ENCODE data around the gene CAMK1D. TPM values are rescaled to one million over a fixed set of nuclear protein-coding genes. Genes with fewer than 3 reads are reported as not detected.

The CAMK1D gene
- polyA plus RNA-seq, 1 donor (not counting 4 experiments of a cell fraction or from before 2014, with no cell fraction given), result 0.76 TPM

DNA sequence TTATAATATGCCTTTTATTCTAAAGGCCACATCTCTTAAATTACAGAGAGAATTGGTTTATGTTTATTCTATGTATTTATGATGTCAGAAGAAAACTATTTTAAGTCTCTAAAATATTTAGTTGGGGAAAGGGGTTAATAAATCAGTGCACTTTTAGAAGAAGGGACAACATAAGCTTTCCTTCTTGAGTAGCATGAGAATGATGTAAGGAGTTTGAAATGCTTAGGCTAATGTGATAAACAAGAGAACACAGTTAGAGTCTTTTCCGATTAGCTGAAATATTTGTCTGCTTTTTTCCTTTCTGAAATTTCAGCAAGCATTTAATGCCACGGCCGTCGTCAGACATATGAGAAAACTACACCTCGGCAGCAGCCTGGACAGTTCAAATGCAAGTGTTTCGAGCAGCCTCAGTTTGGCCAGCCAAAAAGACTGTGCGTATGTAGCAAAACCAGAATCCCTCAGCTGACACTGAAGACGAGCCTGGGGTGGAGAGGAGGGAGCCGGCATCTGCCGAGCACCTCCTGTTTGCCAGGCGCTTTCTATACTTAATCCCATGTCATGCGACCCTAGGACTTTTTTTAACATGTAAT is 476.0 kb downstream of the CAMK1D start:
- no peak for FAIRE-seq
- Histone ChIP-seq H3K9ac (ENCODE audit: control insufficient read depth, extremely low read depth, insufficient read depth, low read length) (no peak overlapping the region), H3K27me3 (ENCODE audit: control insufficient read depth, extremely low read depth, insufficient read depth, low read length) (no peaks in the 10 kb centered on the region), H3K36me3 (ENCODE audit: control insufficient read depth in 2 of 2, extremely low read depth in 1 of 2, insufficient read depth in 2 of 2, low read length in 2 of 2) (no peaks in the 10 kb centered on the region), H3K27ac (ENCODE audit: control insufficient read depth, insufficient read depth, low read length) (no peak overlapping the region), H3K79me2 (ENCODE audit: control insufficient read depth, insufficient read depth, low read length) (no peaks in the 10 kb centered on the region), H3K9me3 (ENCODE audit: control insufficient read depth, low read depth, low read length) (no peaks in the 10 kb centered on the region), H3K4me2 (ENCODE audit: control insufficient read depth, extremely low read depth, insufficient read depth, low read depth, low read length) (no peak overlapping the region), H4K20me1 (ENCODE audit: control insufficient read depth, extremely low read depth, insufficient read depth, low read length) (no peaks in the 10 kb centered on the region), H3K4me3 (ENCODE audit: control insufficient read depth in 2 of 3, extremely low read depth in 1 of 3, insufficient read depth in 2 of 3, low read depth in 1 of 3, low read length in 3 of 3) (no peak overlapping the region), H3K9me1 (ENCODE audit: control insufficient read depth, extremely low read depth, insufficient read depth, low read length) (no peaks in the 10 kb centered on the region), H2AFZ (ENCODE audit: control insufficient read depth, low read length) (no peak overlapping the region), H3K4me1 (ENCODE audit: control insufficient read depth, extremely low read depth, insufficient read depth, low read length) (peaks cover 2% of the 10 kb centered on the region)
- dilution Hi-C loops (cut with MboI; ENCODE audit: extremely low pct_ligation_motif_present, low sequenced_read_pairs), result no loop called here
- no peak for TF ChIP-seq EZH2 (IDR thresholded peaks at IDR 0.05; ENCODE audit: low read length)
- DNase-seq (ENCODE audit: low read depth, low spot score), result no peak

DNA sequence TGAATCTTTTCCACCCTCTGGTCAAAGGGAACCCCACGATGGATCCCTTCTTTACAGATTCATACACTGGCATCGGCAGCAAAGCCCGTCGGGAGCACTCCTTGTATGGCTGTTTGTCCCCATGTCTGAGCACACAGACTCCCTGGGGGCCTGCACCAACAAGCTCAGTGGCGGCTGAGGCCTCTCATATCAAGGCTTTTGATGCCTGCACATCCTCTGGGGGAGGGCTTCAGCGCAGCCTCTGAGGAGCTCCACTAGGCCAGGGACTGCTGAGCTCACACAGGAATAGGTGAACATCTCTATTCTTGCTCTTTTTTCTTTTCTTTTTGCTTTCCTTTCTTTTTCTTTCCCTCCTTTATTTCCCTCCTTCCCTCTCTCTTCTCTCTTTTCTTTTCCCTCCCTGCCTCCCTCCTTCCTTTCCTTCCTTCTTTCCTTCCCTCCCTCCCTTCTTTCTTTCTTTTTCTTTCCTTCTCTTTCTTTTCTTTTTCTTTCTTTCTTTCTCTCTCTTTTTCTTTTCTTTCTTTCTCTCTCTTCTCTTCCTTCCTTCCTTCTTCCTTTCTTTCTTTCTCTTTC is 477.5 kb downstream of the CAMK1D start:
- no peaks in the 10 kb centered on the region for H3K79me2 ChIP-seq (ENCODE audit: control insufficient read depth, insufficient read depth, low read length)
- no peak overlapping the region for H3K27ac ChIP-seq (ENCODE audit: control insufficient read depth, insufficient read depth, low read length)
- TF ChIP-seq, protein P1, sequence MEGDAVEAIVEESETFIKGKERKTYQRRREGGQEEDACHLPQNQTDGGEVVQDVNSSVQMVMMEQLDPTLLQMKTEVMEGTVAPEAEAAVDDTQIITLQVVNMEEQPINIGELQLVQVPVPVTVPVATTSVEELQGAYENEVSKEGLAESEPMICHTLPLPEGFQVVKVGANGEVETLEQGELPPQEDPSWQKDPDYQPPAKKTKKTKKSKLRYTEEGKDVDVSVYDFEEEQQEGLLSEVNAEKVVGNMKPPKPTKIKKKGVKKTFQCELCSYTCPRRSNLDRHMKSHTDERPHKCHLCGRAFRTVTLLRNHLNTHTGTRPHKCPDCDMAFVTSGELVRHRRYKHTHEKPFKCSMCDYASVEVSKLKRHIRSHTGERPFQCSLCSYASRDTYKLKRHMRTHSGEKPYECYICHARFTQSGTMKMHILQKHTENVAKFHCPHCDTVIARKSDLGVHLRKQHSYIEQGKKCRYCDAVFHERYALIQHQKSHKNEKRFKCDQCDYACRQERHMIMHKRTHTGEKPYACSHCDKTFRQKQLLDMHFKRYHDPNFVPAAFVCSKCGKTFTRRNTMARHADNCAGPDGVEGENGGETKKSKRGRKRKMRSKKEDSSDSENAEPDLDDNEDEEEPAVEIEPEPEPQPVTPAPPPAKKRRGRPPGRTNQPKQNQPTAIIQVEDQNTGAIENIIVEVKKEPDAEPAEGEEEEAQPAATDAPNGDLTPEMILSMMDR (optimal IDR thresholded peaks at IDR 0.05 in 1 of 3, IDR thresholded peaks at IDR 0.05 in 1 of 3, conservative IDR thresholded peaks at IDR 0.05 in 1 of 3; ENCODE audit: extremely low read depth in 1 of 3, insufficient read depth in 2 of 3, low read length in 3 of 3), result no peak
- no peak for TF ChIP-seq EZH2 (IDR thresholded peaks at IDR 0.05; ENCODE audit: low read length)
- dilution Hi-C loops (cut with MboI; ENCODE audit: extremely low pct_ligation_motif_present, low sequenced_read_pairs), result no loop called here
- no peaks in the 10 kb centered on the region for H3K36me3 ChIP-seq (ENCODE audit: control insufficient read depth in 2 of 2, extremely low read depth in 1 of 2, insufficient read depth in 2 of 2, low read length in 2 of 2)
- no peak overlapping the region for H3K4me3 ChIP-seq (ENCODE audit: control insufficient read depth in 2 of 3, extremely low read depth in 1 of 3, insufficient read depth in 2 of 3, low read depth in 1 of 3, low read length in 3 of 3)
- H3K27me3 ChIP-seq (ENCODE audit: control insufficient read depth, extremely low read depth, insufficient read depth, low read length), result no peaks in the 10 kb centered on the region
- DNase-seq (ENCODE audit: low read depth, low spot score) (no peak), FAIRE-seq (no peak)
- no peaks in the 10 kb centered on the region for H3K9me3 ChIP-seq (ENCODE audit: control insufficient read depth, low read depth, low read length)
- H4K20me1 ChIP-seq (ENCODE audit: control insufficient read depth, extremely low read depth, insufficient read depth, low read length), result no peaks in the 10 kb centered on the region
- H3K4me2 ChIP-seq (ENCODE audit: control insufficient read depth, extremely low read depth, insufficient read depth, low read depth, low read length), result no peak overlapping the region
- peak overlapping the region; percentile 13 for H2AFZ ChIP-seq (ENCODE audit: control insufficient read depth, low read length)
- H3K9ac ChIP-seq (ENCODE audit: control insufficient read depth, extremely low read depth, insufficient read depth, low read length), result no peak overlapping the region
- peaks cover 2% of the 10 kb centered on the region for H3K4me1 ChIP-seq (ENCODE audit: control insufficient read depth, extremely low read depth, insufficient read depth, low read length)
- H3K9me1 ChIP-seq (ENCODE audit: control insufficient read depth, extremely low read depth, insufficient read depth, low read length), result no peaks in the 10 kb centered on the region

Measured in keratinocyte (primary cell).